Endodermal cell (in vitro differentiated cells): Measurements from ENCODE around the gene TMEM170B. TPM values are rescaled to one million over a fixed set of nuclear protein-coding genes. Genes with fewer than 3 reads are reported as not detected.

Source experiments
- DNase-seq: peaks from one replicate; pipeline ENCODE4 v3.0.0-alpha.2; 2017
- H3K27ac ChIP-seq: 2 replicates; pipeline ENCODE4 v1.5.1; 2013; ENCODE audit warnings: mild to moderate bottlenecking, low read depth, low read length, moderate library complexity
- H3K27me3 ChIP-seq: 2 replicates; pipeline ENCODE4 v1.6.1; 2013; ENCODE audit warnings: mild to moderate bottlenecking, low read length, moderate library complexity; ENCODE audit not compliant: insufficient read depth, control insufficient read depth, poor library complexity, severe bottlenecking
- H3K36me3 ChIP-seq: 2 replicates; pipeline ENCODE4 v1.7.0; 2013; ENCODE audit warnings: mild to moderate bottlenecking, low read length, moderate library complexity; ENCODE audit not compliant: control insufficient read depth, insufficient read depth
- H3K4me1 ChIP-seq: one replicate; pipeline ENCODE4 v1.7.0; 2013; ENCODE audit warnings: low read length; ENCODE audit not compliant: control insufficient read depth, insufficient read depth
- H3K4me3 ChIP-seq: 2 replicates; pipeline ENCODE4 v1.5.1; 2013; ENCODE audit warnings: mild to moderate bottlenecking, low read length, moderate library complexity
- H3K9ac ChIP-seq: 2 replicates; pipeline ENCODE4 v1.6.1; 2013; ENCODE audit warnings: mild to moderate bottlenecking, low read length, moderate library complexity; ENCODE audit not compliant: poor library complexity, severe bottlenecking; ENCODE audit errors: extremely low read depth
- H3K9me3 ChIP-seq: 2 replicates; pipeline ENCODE4 v1.6.1; 2013; ENCODE audit warnings: mild to moderate bottlenecking, low read length, moderate library complexity; ENCODE audit not compliant: control insufficient read depth
- H3K27ac Mint-ChIP-seq: 2 replicates; pipeline ENCODE4 v1.8.0; 2020; ENCODE audit warnings: mixed read lengths
- H3K27me3 Mint-ChIP-seq: 2 replicates; pipeline ENCODE4 v1.8.0; 2021; ENCODE audit warnings: mild to moderate bottlenecking, mixed read lengths; ENCODE audit not compliant: insufficient read depth
- H3K36me3 Mint-ChIP-seq: 2 replicates; pipeline ENCODE4 v1.8.0; 2020; ENCODE audit warnings: low read depth, mixed read lengths
- H3K4me1 Mint-ChIP-seq: 2 replicates; pipeline ENCODE4 v1.8.0; 2020; ENCODE audit warnings: mixed read lengths
- H3K4me3 Mint-ChIP-seq: 2 replicates; pipeline ENCODE4 v1.8.0; 2020; ENCODE audit warnings: mild to moderate bottlenecking, moderate library complexity, mixed read lengths
- H3K9me3 Mint-ChIP-seq: 2 replicates; pipeline ENCODE4 v1.8.0; 2020; ENCODE audit warnings: mild to moderate bottlenecking, mixed read lengths
- CTCF ChIP-seq: fragments of 200-600 bp; sonication (generic); conservative IDR thresholded peaks from 2 replicates; pipeline ENCODE4 v1.5.0; 2021; ENCODE audit warnings: antibody characterized with exemption, mild to moderate bottlenecking
- WGBS, 2 experiments: methylation state at CpG; one replicate each; pipeline versions ENCODE4 v1.1.5 to v1.1.7; 2013; ENCODE audit warnings: missing lambda C conversion rate in 2 of 2, mixed read lengths in 1 of 2; ENCODE audit not compliant: insufficient coverage in 1 of 2, insufficient read length in 1 of 2; 5-methylcytosine and 5-hydroxymethylcytosine counted together
- total RNA-seq, 2 donors: library from RNA; stranded (reverse); fragmentation: NEBNext Ultra II Directional in 1 of 2; extraction: Animal tissue kit (Norgen Biotek cat#: 25700) in 1 of 2; gene quantifications; 2 replicates in 1 of 2; 3 replicates in 1 of 2; pipeline ENCODE4 v1.2.1, GENCODE V29; 2021

Gene TMEM170B
- total RNA-seq, 2 donors from 2014 or later = 2.3 to 5.3 TPM

GRCh38 chr6:11623272-11623671, 85.7 kb downstream of the TMEM170B start:
- no peak for DNase-seq
- no peaks in the 10 kb centered on the region for H3K36me3 Mint-ChIP-seq
- TF ChIP-seq CTCF = no peak
- Histone ChIP-seq H3K9ac (no peak overlapping the region), H3K4me3 (no peak overlapping the region), H3K27me3 (no peaks in the 10 kb centered on the region), H3K27ac (no peak overlapping the region), H3K9me3 (no peaks in the 10 kb centered on the region), H3K36me3 (no peaks in the 10 kb centered on the region), H3K4me1 (no peaks in the 10 kb centered on the region)
- H3K4me3 Mint-ChIP-seq = no peak overlapping the region
- H3K27ac Mint-ChIP-seq = no peak overlapping the region
- H3K27me3 Mint-ChIP-seq = no peaks in the 10 kb centered on the region
- H3K4me1 Mint-ChIP-seq = no peaks in the 10 kb centered on the region
- 83 to 95% methylated on average over 1 to 2 of the region's 2 CpGs for WGBS, 2 experiments
- peaks cover 3% of the 10 kb centered on the region for H3K9me3 Mint-ChIP-seq

GRCh38 chr6:11625302-11625701, 87.8 kb downstream of the TMEM170B start:
- H3K4me1 Mint-ChIP-seq = no peaks in the 10 kb centered on the region
- H3K9me3 ChIP-seq = no peaks in the 10 kb centered on the region
- H3K27ac Mint-ChIP-seq = no peak overlapping the region
- no peak overlapping the region for H3K4me3 Mint-ChIP-seq
- H3K36me3 Mint-ChIP-seq = no peaks in the 10 kb centered on the region
- H3K4me1 ChIP-seq = no peaks in the 10 kb centered on the region
- no peak for DNase-seq
- peaks cover 3% of the 10 kb centered on the region for H3K9me3 Mint-ChIP-seq
- no peak overlapping the region for H3K9ac ChIP-seq
- 93 to 95% methylated on average over 8 of the region's 8 CpGs for WGBS, 2 experiments
- H3K4me3 ChIP-seq = no peak overlapping the region
- H3K27me3 ChIP-seq = no peaks in the 10 kb centered on the region
- H3K36me3 ChIP-seq = no peaks in the 10 kb centered on the region
- TF ChIP-seq CTCF = no peak
- no peak overlapping the region for H3K27ac ChIP-seq
- H3K27me3 Mint-ChIP-seq = no peaks in the 10 kb centered on the region

GRCh38 chr6:11626356-11626755, 88.8 kb downstream of the TMEM170B start:
- TF ChIP-seq CTCF = no peak
- no peak overlapping the region for H3K9ac ChIP-seq
- H3K27ac Mint-ChIP-seq = no peak overlapping the region
- DNase-seq = no peak
- no peak overlapping the region for H3K4me3 ChIP-seq
- no peaks in the 10 kb centered on the region for H3K27me3 ChIP-seq
- H3K4me1 ChIP-seq = no peaks in the 10 kb centered on the region
- peaks cover 3% of the 10 kb centered on the region for H3K9me3 Mint-ChIP-seq
- H3K36me3 ChIP-seq = no peaks in the 10 kb centered on the region
- H3K4me3 Mint-ChIP-seq = no peak overlapping the region
- WGBS, 2 experiments = 91 to 94% methylated on average over 4 to 8 of the region's 8 CpGs
- H3K27ac ChIP-seq = no peak overlapping the region
- H3K9me3 ChIP-seq = no peaks in the 10 kb centered on the region
- H3K4me1 Mint-ChIP-seq = no peaks in the 10 kb centered on the region
- H3K36me3 Mint-ChIP-seq = no peaks in the 10 kb centered on the region
- no peaks in the 10 kb centered on the region for H3K27me3 Mint-ChIP-seq
